ENCODE data around the gene MITD1. TPM values are rescaled to one million over a fixed set of nuclear protein-coding genes. Genes with fewer than 3 reads are reported as not detected.

The MITD1 gene
- total RNA-seq (2014; rRNA removed), result 16.7 and 19.6 TPM in 2 replicates
- percentile 75 among the genes with signal in this experiment for Bru-seq, nascent RNA
- percentile 80 among the genes with signal in this experiment for BruChase-seq, experiment 1, labeled RNA remaining after a 6-hour chase
- percentile 86 among the genes with signal in this experiment for BruChase-seq, experiment 2, labeled RNA remaining after a 2-hour chase
- long read RNA-seq, transcript MITD1-201 (7 exons, 939 nt), result major isoform, 7 of 29 reads
- long read RNA-seq, transcript MITD1-208 (2 exons, 714 nt), result minor isoform, 6 of 29 reads
- long read RNA-seq, partial matches to known transcripts, result 10 of 29 reads
- long read RNA-seq, other reads (novel, unspliced or antisense), result 5 of 29 reads

DNA sequence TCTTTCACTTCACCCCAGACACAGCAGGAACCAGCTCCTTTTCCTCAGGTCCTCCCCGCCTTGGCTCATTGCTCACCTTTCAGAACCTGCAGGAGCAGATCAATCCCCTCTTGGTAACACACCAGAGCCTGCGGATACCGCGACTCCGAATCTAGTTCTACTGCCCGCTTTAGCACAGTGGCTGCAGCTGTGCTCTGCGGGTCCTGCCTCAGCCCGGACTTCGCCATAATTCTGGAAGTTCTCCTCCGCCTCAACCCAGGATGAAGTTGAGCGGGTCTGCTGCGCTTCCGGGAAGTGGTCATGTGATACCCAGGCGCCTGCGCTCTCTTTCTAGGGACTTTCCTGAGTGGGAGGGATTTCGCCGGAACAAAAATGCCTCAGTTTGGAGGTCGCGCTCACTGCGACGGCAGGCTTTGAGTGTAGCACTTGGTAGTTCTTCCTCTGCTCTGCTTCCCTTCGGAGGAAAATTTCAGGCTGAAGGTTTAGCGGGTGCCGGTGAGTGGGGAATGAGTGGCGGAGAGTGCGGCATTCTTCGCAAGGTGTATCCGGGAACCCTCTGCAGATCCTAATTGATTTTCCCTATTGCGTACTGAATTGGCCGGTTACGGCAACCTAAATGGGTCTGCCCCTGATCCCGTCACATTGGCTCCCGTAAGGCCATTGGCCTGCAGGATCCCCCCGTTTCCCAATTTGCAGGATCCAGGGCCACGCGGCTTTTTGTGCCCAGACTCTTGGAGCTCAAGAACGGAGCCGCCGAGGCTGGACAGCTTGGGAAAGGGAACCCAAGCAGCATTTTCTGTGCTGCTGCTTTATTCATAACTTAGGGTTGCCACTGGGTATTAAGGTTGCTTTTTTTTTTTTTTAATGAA is at the start of gene MITD1, which contains the start of gene MRPL30:
Gene MITD1, minus strand, starts transcription at position 304 of the 869 bp plus-strand sequence. Its CDS starts 77 bp downstream, at position 227.
Gene MRPL30, plus strand, starts transcription at position 430 of the 869 bp plus-strand sequence. CDS start 5,020 bp downstream, outside the sequence.
- H3K27ac ChIP-seq (ENCODE audit: low read length), result peak within 1 kb of the TSS; percentile 27
- no peaks in the 10 kb centered on the region for H3F3A ChIP-seq (ENCODE audit: low read length, unreplicated experiment)
- TSS peak; percentile 83 for BruUV-seq (replicated peaks)
- ATAC-seq (peak; percentile 88), DNase-seq (peak; percentile 97)
- peaks cover 11% of the 10 kb centered on the region for H3K4me1 ChIP-seq (ENCODE audit: insufficient read depth, low read length)
- H3K4me3 ChIP-seq (ENCODE audit: low read length), result peak within 1 kb of the TSS; percentile 99
- peak within 1 kb of the TSS; percentile 87 for H3K9ac ChIP-seq (ENCODE audit: low read length)
- TF ChIP-seq, protein P1, sequence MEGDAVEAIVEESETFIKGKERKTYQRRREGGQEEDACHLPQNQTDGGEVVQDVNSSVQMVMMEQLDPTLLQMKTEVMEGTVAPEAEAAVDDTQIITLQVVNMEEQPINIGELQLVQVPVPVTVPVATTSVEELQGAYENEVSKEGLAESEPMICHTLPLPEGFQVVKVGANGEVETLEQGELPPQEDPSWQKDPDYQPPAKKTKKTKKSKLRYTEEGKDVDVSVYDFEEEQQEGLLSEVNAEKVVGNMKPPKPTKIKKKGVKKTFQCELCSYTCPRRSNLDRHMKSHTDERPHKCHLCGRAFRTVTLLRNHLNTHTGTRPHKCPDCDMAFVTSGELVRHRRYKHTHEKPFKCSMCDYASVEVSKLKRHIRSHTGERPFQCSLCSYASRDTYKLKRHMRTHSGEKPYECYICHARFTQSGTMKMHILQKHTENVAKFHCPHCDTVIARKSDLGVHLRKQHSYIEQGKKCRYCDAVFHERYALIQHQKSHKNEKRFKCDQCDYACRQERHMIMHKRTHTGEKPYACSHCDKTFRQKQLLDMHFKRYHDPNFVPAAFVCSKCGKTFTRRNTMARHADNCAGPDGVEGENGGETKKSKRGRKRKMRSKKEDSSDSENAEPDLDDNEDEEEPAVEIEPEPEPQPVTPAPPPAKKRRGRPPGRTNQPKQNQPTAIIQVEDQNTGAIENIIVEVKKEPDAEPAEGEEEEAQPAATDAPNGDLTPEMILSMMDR (conservative IDR thresholded peaks at IDR 0.05; ENCODE audit: low read depth, low read length), result no peak
- TF ChIP-seq EZH2phosphoT487 (IDR thresholded peaks at IDR 0.05; ENCODE audit: borderline replicate concordance, low read length) (no peak), EZH2 (IDR thresholded peaks at IDR 0.05; ENCODE audit: low read length, unreplicated experiment) (no peak)
- ChIA-PET CTCF (interaction anchor here (0.7 kb wide), 1 partner anchor 40 kb away, joined by 3 read pairs; no protein-coding TSS in a partner anchor), POLR2A (ENCODE audit: unreplicated experiment) (interaction anchor here (1.0 kb wide), 1 partner anchor 156 kb away, joined by 21 read pairs; the partner anchor contains the start of gene EIF5B)
- no peaks in the 10 kb centered on the region for H3K9me2 ChIP-seq (replicated peaks; ENCODE audit: low read length)
- H3K79me2 ChIP-seq (ENCODE audit: low read length), result peaks cover 85% of the 10 kb centered on the region
- H3K9me3 ChIP-seq (ENCODE audit: low read length), result no peaks in the 10 kb centered on the region
- peak within 1 kb of the TSS; percentile 78 for H3K4me2 ChIP-seq (ENCODE audit: low read length)
- no peaks in the 10 kb centered on the region for H3K36me3 ChIP-seq (ENCODE audit: low read depth, low read length)
- H3K27me3 ChIP-seq (ENCODE audit: low read length), result no peaks in the 10 kb centered on the region
- H4K20me1 ChIP-seq (ENCODE audit: low read length), result no peaks in the 10 kb centered on the region
- peak within 1 kb of the TSS; percentile 92 for H2AFZ ChIP-seq (ENCODE audit: low read length)
- intact Hi-C loops (cut with micrococcal nuclease), result loop anchor here (1.0 to 2.0 kb wide), 3 partner anchors 26 to 155 kb away; partner anchors contain the start of genes C2orf15, LIPT1, TSGA10 and TXNDC9

DNA sequence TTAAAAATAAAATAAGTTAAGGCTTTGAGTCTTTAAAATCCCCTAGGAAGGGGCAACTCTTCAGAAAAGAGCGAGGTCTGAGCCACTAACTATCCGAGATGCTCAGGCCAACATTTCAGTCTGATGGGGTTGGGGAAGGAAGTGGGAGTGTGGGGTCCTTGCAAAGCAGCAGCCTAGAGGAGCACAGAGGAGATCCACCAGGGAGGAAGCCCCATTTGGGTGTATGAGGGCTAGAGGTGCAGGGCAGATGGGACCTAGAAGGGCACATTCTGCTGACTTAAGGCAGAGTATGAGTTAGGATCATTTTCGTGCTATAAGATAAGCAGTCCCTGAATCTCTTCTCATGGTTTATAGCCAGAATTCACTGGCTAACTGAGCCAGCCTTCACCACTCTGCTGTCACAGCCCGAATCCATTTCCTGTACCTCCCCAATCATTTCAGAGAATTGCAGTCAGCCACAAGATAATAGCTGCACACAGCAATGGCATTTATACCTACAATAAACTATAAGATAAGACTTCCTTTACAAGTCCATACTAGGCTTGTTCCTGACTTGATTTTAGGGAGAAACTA is 37.2 kb upstream of the MITD1 start:
- DNase-seq (no peak), ATAC-seq (no peak)
- H3K4me3 ChIP-seq (ENCODE audit: low read length), result no peak overlapping the region
- H3K9ac ChIP-seq (ENCODE audit: low read length), result no peak overlapping the region
- H3K27me3 ChIP-seq (ENCODE audit: low read length), result no peaks in the 10 kb centered on the region
- ChIA-PET CTCF (no interaction called here), POLR2A (ENCODE audit: unreplicated experiment) (interaction anchor here (0.5 kb wide), 1 partner anchor 128 kb away, joined by 3 read pairs; no protein-coding TSS in a partner anchor)
- H4K20me1 ChIP-seq (ENCODE audit: low read length), result no peaks in the 10 kb centered on the region
- H3K9me3 ChIP-seq (ENCODE audit: low read length), result no peaks in the 10 kb centered on the region
- intact Hi-C loops (cut with micrococcal nuclease), result no loop called here
- no peak overlapping the region for H2AFZ ChIP-seq (ENCODE audit: low read length)
- H3F3A ChIP-seq (ENCODE audit: low read length, unreplicated experiment), result no peaks in the 10 kb centered on the region
- no peak overlapping the region for H3K27ac ChIP-seq (ENCODE audit: low read length)
- H3K4me2 ChIP-seq (ENCODE audit: low read length), result no peak overlapping the region
- no peaks in the 10 kb centered on the region for H3K9me2 ChIP-seq (replicated peaks; ENCODE audit: low read length)
- H3K36me3 ChIP-seq (ENCODE audit: low read depth, low read length), result peaks cover 4% of the 10 kb centered on the region; the same call in 1 of the 2 replicates
- BruUV-seq (replicated peaks), result no TSS peak
- TF ChIP-seq, protein P1 (conservative IDR thresholded peaks at IDR 0.05; ENCODE audit: low read depth, low read length), result no peak
- TF ChIP-seq EZH2phosphoT487 (IDR thresholded peaks at IDR 0.05; ENCODE audit: borderline replicate concordance, low read length) (no peak), EZH2 (IDR thresholded peaks at IDR 0.05; ENCODE audit: low read length, unreplicated experiment) (no peak)
- no peaks in the 10 kb centered on the region for H3K79me2 ChIP-seq (ENCODE audit: low read length)
- H3K4me1 ChIP-seq (ENCODE audit: insufficient read depth, low read length), result no peaks in the 10 kb centered on the region

Measured in PC-3 (cell line).